Panc1 (cell line): Measurements from ENCODE around the gene C1QTNF12.

Experiments
- CTCF ChIP-seq: fragments of 450-650 bp; IDR thresholded peaks from 2 replicates; pipeline ENCODE4 v1.5.1; 2017; ENCODE audit warnings: mild to moderate bottlenecking
- SIN3A ChIP-seq: IDR thresholded peaks from 2 replicates; pipeline ENCODE4 v1.6.1; 2012; ENCODE audit warnings: low read depth, mild to moderate bottlenecking, low read length, moderate library complexity, borderline replicate concordance; ENCODE audit not compliant: insufficient read depth

- TF ChIP-seq CTCF (no peak), SIN3A (no peak)
Measured at GRCh38 chr1:1200876-1201810, 45.4 kb downstream of the C1QTNF12 start.
